ENCODE measurements around the gene VWA7.

VWA7 gene

GRCh38 chr6:31762878-31763618, 14.1 kb downstream of the VWA7 start:
- no peak for DNase-seq (ENCODE audit: extremely low read depth, insufficient read length)
- no peak overlapping the region for H3K4me3 ChIP-seq (replicated peaks; ENCODE audit: low read depth, low read length)
- peaks cover 23% of the 10 kb centered on the region for H3K36me3 ChIP-seq (ENCODE audit: control insufficient read depth, insufficient read depth, low read length)
- H3K27me3 ChIP-seq (replicated peaks; ENCODE audit: control insufficient read depth, insufficient read depth, low read length), result no peaks in the 10 kb centered on the region
- TF ChIP-seq CTCF (IDR thresholded peaks at IDR 0.05; ENCODE audit: insufficient read depth, low read length, poor library complexity, severe bottlenecking), result no peak

GRCh38 chr6:31762356-31762755, 14.8 kb downstream of the VWA7 start, which contains the start of gene SAPCD1:
Gene SAPCD1, plus strand, starts transcription at chr6:31762656. Its CDS starts 399 bp downstream, at chr6:31763055.
- no peaks in the 10 kb centered on the region for H3K27me3 ChIP-seq (replicated peaks; ENCODE audit: control insufficient read depth, insufficient read depth, low read length)
- TF ChIP-seq CTCF (IDR thresholded peaks at IDR 0.05; ENCODE audit: insufficient read depth, low read length, poor library complexity, severe bottlenecking), result no peak
- H3K36me3 ChIP-seq (ENCODE audit: control insufficient read depth, insufficient read depth, low read length), result peaks cover 23% of the 10 kb centered on the region
- no peak for DNase-seq (ENCODE audit: extremely low read depth, insufficient read length)
- no peak within 1 kb of the TSS for H3K4me3 ChIP-seq (replicated peaks; ENCODE audit: low read depth, low read length)

- H3K27me3 ChIP-seq (replicated peaks; ENCODE audit: control insufficient read depth, insufficient read depth, low read length), result no peaks in the 10 kb centered on the region
- peaks cover 23% of the 10 kb centered on the region for H3K36me3 ChIP-seq (ENCODE audit: control insufficient read depth, insufficient read depth, low read length)
- TF ChIP-seq CTCF (IDR thresholded peaks at IDR 0.05; ENCODE audit: insufficient read depth, low read length, poor library complexity, severe bottlenecking), result no peak
- no peak for DNase-seq (ENCODE audit: extremely low read depth, insufficient read length)
- no peak overlapping the region for H3K4me3 ChIP-seq (replicated peaks; ENCODE audit: low read depth, low read length)
Measured at GRCh38 chr6:31761343-31761742, 15.8 kb downstream of the VWA7 start.

GRCh38 chr6:31760790-31761189, 16.3 kb downstream of the VWA7 start:
- peaks cover 23% of the 10 kb centered on the region for H3K36me3 ChIP-seq (ENCODE audit: control insufficient read depth, insufficient read depth, low read length)
- TF ChIP-seq CTCF (IDR thresholded peaks at IDR 0.05; ENCODE audit: insufficient read depth, low read length, poor library complexity, severe bottlenecking), result no peak

GRCh38 chr6:31758281-31758680, 18.8 kb downstream of the VWA7 start:
- DNase-seq (ENCODE audit: extremely low read depth, insufficient read length), result no peak
- H3K27me3 ChIP-seq (replicated peaks; ENCODE audit: control insufficient read depth, insufficient read depth, low read length), result no peaks in the 10 kb centered on the region
- H3K4me3 ChIP-seq (replicated peaks; ENCODE audit: low read depth, low read length), result no peak overlapping the region
- peaks cover 20% of the 10 kb centered on the region for H3K36me3 ChIP-seq (ENCODE audit: control insufficient read depth, insufficient read depth, low read length)
- no peak for TF ChIP-seq CTCF (IDR thresholded peaks at IDR 0.05; ENCODE audit: insufficient read depth, low read length, poor library complexity, severe bottlenecking)

More at GRCh38 chr6:31760790-31761189, 16.3 kb downstream of the VWA7 start:
- no peak for DNase-seq (ENCODE audit: extremely low read depth, insufficient read length)
- Histone ChIP-seq H3K27me3 (replicated peaks; ENCODE audit: control insufficient read depth, insufficient read depth, low read length) (no peaks in the 10 kb centered on the region), H3K4me3 (replicated peaks; ENCODE audit: low read depth, low read length) (no peak overlapping the region)
